ENCODE results near the gene MAFF.

DNA sequence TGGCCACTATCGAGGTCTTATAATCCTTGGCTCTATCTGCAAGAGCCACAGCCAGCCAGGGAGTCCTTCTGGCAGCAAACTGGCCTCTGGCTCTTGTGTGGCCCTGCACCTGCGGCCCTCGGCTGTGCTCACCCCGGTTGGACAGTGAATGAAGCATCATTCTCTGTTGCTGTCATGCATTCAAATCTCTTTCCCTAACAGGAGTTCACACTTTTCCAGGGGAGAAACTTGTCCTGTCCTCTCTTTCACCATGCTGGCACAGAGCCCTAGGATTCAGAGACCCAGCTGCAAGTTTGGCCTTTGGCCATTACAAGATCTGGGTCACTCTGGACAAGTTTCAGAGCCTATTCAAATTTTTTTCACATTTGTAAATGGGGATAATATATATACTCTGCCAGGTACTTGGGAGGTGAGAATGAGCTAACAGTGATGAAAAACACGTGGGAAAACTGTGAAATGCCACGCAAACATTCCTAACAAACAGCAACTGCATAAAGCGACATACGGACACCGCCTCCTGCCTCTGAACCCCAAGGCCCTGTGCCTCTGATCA, 36.8 kb downstream of the MAFF start:
- TF ChIP-seq, protein P1, sequence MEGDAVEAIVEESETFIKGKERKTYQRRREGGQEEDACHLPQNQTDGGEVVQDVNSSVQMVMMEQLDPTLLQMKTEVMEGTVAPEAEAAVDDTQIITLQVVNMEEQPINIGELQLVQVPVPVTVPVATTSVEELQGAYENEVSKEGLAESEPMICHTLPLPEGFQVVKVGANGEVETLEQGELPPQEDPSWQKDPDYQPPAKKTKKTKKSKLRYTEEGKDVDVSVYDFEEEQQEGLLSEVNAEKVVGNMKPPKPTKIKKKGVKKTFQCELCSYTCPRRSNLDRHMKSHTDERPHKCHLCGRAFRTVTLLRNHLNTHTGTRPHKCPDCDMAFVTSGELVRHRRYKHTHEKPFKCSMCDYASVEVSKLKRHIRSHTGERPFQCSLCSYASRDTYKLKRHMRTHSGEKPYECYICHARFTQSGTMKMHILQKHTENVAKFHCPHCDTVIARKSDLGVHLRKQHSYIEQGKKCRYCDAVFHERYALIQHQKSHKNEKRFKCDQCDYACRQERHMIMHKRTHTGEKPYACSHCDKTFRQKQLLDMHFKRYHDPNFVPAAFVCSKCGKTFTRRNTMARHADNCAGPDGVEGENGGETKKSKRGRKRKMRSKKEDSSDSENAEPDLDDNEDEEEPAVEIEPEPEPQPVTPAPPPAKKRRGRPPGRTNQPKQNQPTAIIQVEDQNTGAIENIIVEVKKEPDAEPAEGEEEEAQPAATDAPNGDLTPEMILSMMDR (IDR thresholded peaks at IDR 0.05), result no peak
- no peak for TF ChIP-seq POLR2A (IDR thresholded peaks at IDR 0.05)

Data from Peyer's patch (tissue), 4 donors.